Neuronal stem cell (in vitro differentiated cells): ENCODE data around the gene TRAPPC1.
"Not testable (repeated sequence)": the region's sequence is repeated elsewhere in the genome, so short reads cannot be mapped to it uniquely, and the experiment has no call there.

ENCODE experiments used
- DNase-seq: peaks from one replicate; pipeline ENCODE4 v3.0.0-alpha.2; 2013; ENCODE audit warnings: low spot score
- H2AFZ ChIP-seq: one replicate; pipeline ENCODE4 v1.6.1; 2013; ENCODE audit warnings: mild to moderate bottlenecking, low read length, inconsistent platforms
- H2AK5ac ChIP-seq: 2 replicates; pipeline ENCODE4 v1.6.1; 2013; ENCODE audit warnings: low read depth, mild to moderate bottlenecking, inconsistent platforms, low read length, moderate library complexity, mixed read lengths
- H2BK120ac ChIP-seq: 2 replicates; pipeline ENCODE4 v1.6.1; 2013; ENCODE audit warnings: low read depth, mild to moderate bottlenecking, inconsistent platforms, low read length, moderate library complexity, mixed read lengths
- H2BK12ac ChIP-seq: one replicate; pipeline ENCODE4 v1.6.1; 2013; ENCODE audit warnings: low read length, inconsistent platforms
- H2BK15ac ChIP-seq: 2 replicates; pipeline ENCODE4 v1.6.1; 2013; ENCODE audit warnings: mild to moderate bottlenecking, low read length, inconsistent platforms, mixed read lengths
- H2BK5ac ChIP-seq: one replicate; pipeline ENCODE4 v1.6.1; 2013; ENCODE audit warnings: inconsistent platforms, mild to moderate bottlenecking, low read length, moderate library complexity
- H3K14ac ChIP-seq: one replicate; pipeline ENCODE4 v1.6.1; 2013; ENCODE audit warnings: low read length, inconsistent platforms
- H3K18ac ChIP-seq: 2 replicates; pipeline ENCODE4 v1.6.1; 2013; ENCODE audit warnings: low read length, inconsistent platforms
- H3K23ac ChIP-seq: 2 replicates; pipeline ENCODE4 v1.6.1; 2013; ENCODE audit warnings: low read depth, mild to moderate bottlenecking, mixed read lengths, low read length, inconsistent platforms; ENCODE audit not compliant: poor library complexity
- H3K27ac ChIP-seq: replicated peaks from 3 replicates; pipeline ENCODE4 v1.5.1; 2013; ENCODE audit warnings: low read length, inconsistent platforms
- H3K27me3 ChIP-seq, 3 experiments: 2 replicates each; pipeline ENCODE4 v1.6.1; 2013; ENCODE audit warnings: low read length in 3 of 3, mild to moderate bottlenecking in 2 of 3, inconsistent platforms in 1 of 3, low read depth in 1 of 3, mixed read lengths in 1 of 3, moderate library complexity in 1 of 3; ENCODE audit not compliant: control insufficient read depth in 3 of 3, insufficient read depth in 3 of 3
- H3K36me3 ChIP-seq, 2 donors: replicated peaks in 1 of 2; 2 replicates each; pipeline ENCODE4 v1.6.1; 2013; ENCODE audit warnings: low read length in 2 of 2; ENCODE audit not compliant: control insufficient read depth in 2 of 2, insufficient read depth in 2 of 2
- H3K4ac ChIP-seq: 2 replicates; pipeline ENCODE4 v1.6.1; 2013; ENCODE audit warnings: inconsistent platforms, mild to moderate bottlenecking, low read length, moderate library complexity
- H3K4me1 ChIP-seq, 2 donors: 1 replicate in 1 of 2; 2 replicates in 1 of 2; pipeline ENCODE4 v1.6.1; 2013; ENCODE audit warnings: low read length in 2 of 2, low read depth in 1 of 2; ENCODE audit not compliant: control insufficient read depth in 2 of 2, insufficient read depth in 1 of 2
- H3K4me2 ChIP-seq: one replicate; pipeline ENCODE4 v1.6.1; 2013; ENCODE audit warnings: mild to moderate bottlenecking, low read length, inconsistent platforms; ENCODE audit not compliant: insufficient read depth, poor library complexity, severe bottlenecking
- H3K4me3 ChIP-seq, 2 donors: 2 replicates each; pipeline ENCODE4 v1.5.1; 2013; ENCODE audit warnings: low read length in 2 of 2, mild to moderate bottlenecking in 2 of 2, inconsistent platforms in 1 of 2, moderate library complexity in 1 of 2
- H3K79me1 ChIP-seq: one replicate; pipeline ENCODE4 v1.6.1; 2013; ENCODE audit warnings: low read depth, mild to moderate bottlenecking, inconsistent platforms, low read length, moderate library complexity
- H3K9ac ChIP-seq: one replicate; pipeline ENCODE4 v1.6.1; 2013; ENCODE audit warnings: mild to moderate bottlenecking, low read depth, low read length, inconsistent platforms; ENCODE audit not compliant: poor library complexity
- H3K9me3 ChIP-seq, 2 donors: replicated peaks in 1 of 2; 2 replicates each; pipeline versions ENCODE3 to v1.6.1; 2013; ENCODE audit warnings: low read length in 2 of 2, mild to moderate bottlenecking in 2 of 2, inconsistent platforms in 1 of 2, low read depth in 1 of 2, mixed read lengths in 1 of 2, moderate library complexity in 1 of 2; ENCODE audit not compliant: control insufficient read depth in 2 of 2, insufficient read depth in 1 of 2
- H4K8ac ChIP-seq: one replicate; pipeline ENCODE4 v1.6.1; 2013; ENCODE audit warnings: low read depth, mild to moderate bottlenecking, inconsistent platforms, low read length, moderate library complexity
- H4K91ac ChIP-seq: one replicate; pipeline ENCODE4 v1.6.1; 2013; ENCODE audit warnings: low read length, low read depth, mild to moderate bottlenecking, inconsistent platforms; ENCODE audit not compliant: poor library complexity
- WGBS, 2 donors: extraction: QIAGEN DNeasy Blood & Tissue Kit; methylation state at CpG; one replicate each; pipeline ENCODE4 v1.1.7; 2013; ENCODE audit warnings: missing lambda C conversion rate in 2 of 2, mixed read lengths in 1 of 2; ENCODE audit not compliant: insufficient read length in 2 of 2, insufficient replicate concordance in 1 of 2; ENCODE audit errors: extremely low coverage in 2 of 2; 5-methylcytosine and 5-hydroxymethylcytosine counted together

TRAPPC1 gene

GRCh38 chr17:7953266-7953665 lies 21.5 kb upstream of the TRAPPC1 start:
- not testable (repeated sequence) for H3K79me1 ChIP-seq, H2BK120ac ChIP-seq, H4K91ac ChIP-seq, H3K23ac ChIP-seq, H3K27ac ChIP-seq, H2BK5ac ChIP-seq, H2BK15ac ChIP-seq, H3K4me1 ChIP-seq, H3K27me3 ChIP-seq, H2BK12ac ChIP-seq, H3K9me3 ChIP-seq, H3K4me3 ChIP-seq, H2AK5ac ChIP-seq, H3K18ac ChIP-seq, H4K8ac ChIP-seq, H3K9ac ChIP-seq, H3K4me2 ChIP-seq, H3K14ac ChIP-seq, H3K4ac ChIP-seq, H2AFZ ChIP-seq, DNase-seq
- WGBS, 2 donors, result no CpG with 5 or more reads among the region's 13 CpGs
- H3K36me3 ChIP-seq, result peaks cover 11 to 23% of the 10 kb centered on the region in 2 donors

GRCh38 chr17:7951143-7951792 lies 19.5 kb upstream of the TRAPPC1 start:
- no peak overlapping the region for H4K8ac ChIP-seq
- peaks cover 0 to 2% (median 0%) of the 10 kb centered on the region in 3 experiments for H3K27me3 ChIP-seq
- no peak overlapping the region for H3K9ac ChIP-seq
- H3K14ac ChIP-seq, result no peak overlapping the region
- no peak overlapping the region for H3K4me2 ChIP-seq
- no peak overlapping the region for H2BK120ac ChIP-seq
- no peak overlapping the region for H2AK5ac ChIP-seq
- no peak overlapping the region for H2AFZ ChIP-seq
- H3K4me1 ChIP-seq, result no peaks in the 10 kb centered on the region
- no CpG with 5 or more reads among the region's 5 CpGs for WGBS, 2 donors
- no peak overlapping the region for H4K91ac ChIP-seq
- H3K4me3 ChIP-seq, result no peak overlapping the region
- no peak overlapping the region for H3K27ac ChIP-seq
- no peak overlapping the region for H3K4ac ChIP-seq
- H3K9me3 ChIP-seq, result peaks cover 0 to 2% of the 10 kb centered on the region in 2 donors
- DNase-seq, result no peak
- no peak overlapping the region for H2BK12ac ChIP-seq
- peaks cover 24 to 40% of the 10 kb centered on the region in 2 donors for H3K36me3 ChIP-seq
- H2BK15ac ChIP-seq, result no peak overlapping the region
- no peak overlapping the region for H3K18ac ChIP-seq
- no peak overlapping the region for H3K23ac ChIP-seq
- H3K79me1 ChIP-seq, result no peaks in the 10 kb centered on the region
- H2BK5ac ChIP-seq, result no peak overlapping the region

GRCh38 chr17:7950578-7950977 lies 18.8 kb upstream of the TRAPPC1 start:
- no peak overlapping the region for H3K4me2 ChIP-seq
- H3K9me3 ChIP-seq, result peaks cover 0 to 2% of the 10 kb centered on the region in 2 donors
- no peak overlapping the region for H2AFZ ChIP-seq
- H3K27ac ChIP-seq, result no peak overlapping the region
- H3K79me1 ChIP-seq, result no peaks in the 10 kb centered on the region
- H3K18ac ChIP-seq, result no peak overlapping the region
- DNase-seq, result no peak
- H3K23ac ChIP-seq, result no peak overlapping the region
- H2BK12ac ChIP-seq, result no peak overlapping the region
- no peak overlapping the region for H4K8ac ChIP-seq
- H4K91ac ChIP-seq, result no peak overlapping the region
- no peak overlapping the region for H2BK5ac ChIP-seq
- H3K9ac ChIP-seq, result no peak overlapping the region
- peaks cover 31 to 47% of the 10 kb centered on the region in 2 donors for H3K36me3 ChIP-seq
- no peak overlapping the region for H3K14ac ChIP-seq
- H3K27me3 ChIP-seq, result peaks cover 0 to 2% (median 0%) of the 10 kb centered on the region in 3 experiments
- no CpG with 5 or more reads among the region's 3 CpGs for WGBS, 2 donors
- no peak overlapping the region for H2BK15ac ChIP-seq
- H3K4me3 ChIP-seq, result no peak overlapping the region
- no peaks in the 10 kb centered on the region for H3K4me1 ChIP-seq
- no peak overlapping the region for H3K4ac ChIP-seq
- H2AK5ac ChIP-seq, result no peak overlapping the region
- H2BK120ac ChIP-seq, result no peak overlapping the region

- H3K18ac ChIP-seq, result no peak overlapping the region
- H3K14ac ChIP-seq, result no peak overlapping the region
- H3K9me3 ChIP-seq, result peaks cover 0 to 2% of the 10 kb centered on the region in 2 donors
- peaks cover 52 to 74% of the 10 kb centered on the region in 2 donors for H3K36me3 ChIP-seq
- no peak overlapping the region for H3K9ac ChIP-seq
- H3K4me3 ChIP-seq, result no peak overlapping the region
- H4K8ac ChIP-seq, result no peak overlapping the region
- no peak overlapping the region for H2BK15ac ChIP-seq
- no peak overlapping the region for H2BK120ac ChIP-seq
- no peaks in the 10 kb centered on the region for H3K4me1 ChIP-seq
- no CpG with 5 or more reads among the region's 5 CpGs for WGBS, 2 donors
- H3K4me2 ChIP-seq, result no peak overlapping the region
- H3K23ac ChIP-seq, result no peak overlapping the region
- no peak overlapping the region for H2AK5ac ChIP-seq
- H3K27me3 ChIP-seq, result peaks cover 0 to 2% (median 0%) of the 10 kb centered on the region in 3 experiments
- H3K27ac ChIP-seq, result no peak overlapping the region
- no peak for DNase-seq
- no peak overlapping the region for H3K4ac ChIP-seq
- no peak overlapping the region for H2BK5ac ChIP-seq
- H2AFZ ChIP-seq, result no peak overlapping the region
- H4K91ac ChIP-seq, result no peak overlapping the region
- no peak overlapping the region for H2BK12ac ChIP-seq
- no peaks in the 10 kb centered on the region for H3K79me1 ChIP-seq
Observed at GRCh38 chr17:7947651-7948050, 15.9 kb upstream of the TRAPPC1 start.
